SU-DHL-6 (cell line): ENCODE data around the gene PSME2.

Source experiments
- H2AFZ ChIP-seq: fragments of 200-600 bp; sonication (generic); 2 replicates; pipeline ENCODE4 v1.6.1; 2014; ENCODE audit warnings: low read depth, mild to moderate bottlenecking, moderate library complexity, mixed read lengths, antibody characterized with exemption, low read length; ENCODE audit not compliant: severe bottlenecking
- H3F3A ChIP-seq: fragments of 200-600 bp; shearing (Covaris generic); 2 replicates; pipeline ENCODE4 v1.6.0; 2016; ENCODE audit warnings: antibody characterized with exemption, mild to moderate bottlenecking; ENCODE audit not compliant: insufficient read depth
- H3K27ac ChIP-seq: fragments of 200-600 bp; sonication (generic); 2 replicates; pipeline ENCODE4 v1.5.1; 2016; ENCODE audit warnings: low read depth, mild to moderate bottlenecking, low read length, moderate library complexity, mixed read lengths
- H3K27me3 ChIP-seq: fragments of 200-600 bp; sonication (generic), shearing (Covaris generic); 2 replicates; pipeline ENCODE4 v1.6.0; 2014; ENCODE audit warnings: mild to moderate bottlenecking, low read length
- H3K36me3 ChIP-seq: fragments of 200-600 bp; sonication (generic); 2 replicates; pipeline ENCODE4 v1.6.1; 2014; ENCODE audit warnings: mild to moderate bottlenecking, low read length, mixed read lengths
- H3K4me2 ChIP-seq: fragments of 300-600, 200-600 bp; shearing (Covaris generic), sonication (generic); 2 replicates; pipeline ENCODE4 v1.6.0; 2014; ENCODE audit warnings: low read length, low read depth, mild to moderate bottlenecking; ENCODE audit not compliant: poor library complexity, severe bottlenecking
- H3K4me3 ChIP-seq: fragments of 200-600 bp; sonication (generic); 2 replicates; pipeline ENCODE4 v1.5.1; 2014; ENCODE audit warnings: antibody characterized with exemption, low read length, mild to moderate bottlenecking, mixed read lengths; ENCODE audit not compliant: insufficient read depth, poor library complexity, severe bottlenecking
- H3K79me2 ChIP-seq: fragments of 200-600 bp; sonication (generic); 2 replicates; pipeline ENCODE4 v1.6.1; 2014; ENCODE audit warnings: mild to moderate bottlenecking, low read length, moderate library complexity; ENCODE audit not compliant: insufficient read depth
- H3K9ac ChIP-seq: fragments of 200-600 bp; sonication (generic); 2 replicates; pipeline ENCODE4 v1.7.0; 2014; ENCODE audit warnings: mild to moderate bottlenecking, low read length
- H3K9me2 ChIP-seq: fragments of 200-600 bp; sonication (generic); replicated peaks from 2 replicates; pipeline ENCODE4 v1.6.1; 2014; ENCODE audit warnings: low read length; ENCODE audit not compliant: insufficient read depth
- H3K9me3 ChIP-seq: fragments of 200-600 bp; sonication (generic); 2 replicates; pipeline ENCODE4 v1.6.1; 2014; ENCODE audit warnings: low read length, mixed read lengths; ENCODE audit not compliant: insufficient read depth
- H4K20me1 ChIP-seq: fragments of 200-600 bp; sonication (generic); 2 replicates; pipeline ENCODE4 v1.6.1; 2014; ENCODE audit warnings: low read depth, mild to moderate bottlenecking, antibody characterized with exemption, low read length, moderate library complexity, mixed read lengths
- CTCF ChIP-seq: fragments of 200-600 bp; sonication (generic); IDR thresholded peaks from one replicate; pipeline ENCODE4 v1.5.1; 2017; ENCODE audit warnings: antibody characterized with exemption, mild to moderate bottlenecking, low read length, moderate library complexity; ENCODE audit not compliant: insufficient read depth, poor library complexity, severe bottlenecking
- EZH2phosphoT487 ChIP-seq: fragments of 200-600 bp; sonication (generic), shearing (Covaris generic); conservative IDR thresholded peaks from 2 replicates; pipeline ENCODE4 v1.6.1; 2018; ENCODE audit warnings: mild to moderate bottlenecking, antibody characterized with exemption, low read length, moderate library complexity, mixed read lengths

PSME2 gene

GRCh38 chr14:24151404-24152080, 5.1 kb upstream of the PSME2 start:
- H2AFZ ChIP-seq: no peak overlapping the region
- TF ChIP-seq CTCF (no peak), EZH2phosphoT487 (no peak)
- no peaks in the 10 kb centered on the region for H3K36me3 ChIP-seq
- H3F3A ChIP-seq: 0 out of 2 replicates have a peak, but pooled peaks cover 3% of the 10 kb centered on the region
- H3K79me2 ChIP-seq: peaks cover 14% of the 10 kb centered on the region
- H3K4me2 ChIP-seq: no peak overlapping the region
- no peak overlapping the region for H3K9ac ChIP-seq
- no peaks in the 10 kb centered on the region for H3K27me3 ChIP-seq
- no peaks in the 10 kb centered on the region for H3K9me2 ChIP-seq
- no peaks in the 10 kb centered on the region for H4K20me1 ChIP-seq
- H3K4me3 ChIP-seq: no peak overlapping the region
- H3K27ac ChIP-seq: no peak overlapping the region
- no peaks in the 10 kb centered on the region for H3K9me3 ChIP-seq

GRCh38 chr14:24150993-24151392, 4.6 kb upstream of the PSME2 start:
- Histone ChIP-seq H3K27me3 (no peaks in the 10 kb centered on the region), H3K27ac (no peak overlapping the region), H3K9ac (no peak overlapping the region), H3K36me3 (no peaks in the 10 kb centered on the region), H3K4me3 (no peak overlapping the region), H3F3A (0 out of 2 replicates have a peak, but pooled peaks cover 3% of the 10 kb centered on the region), H3K9me3 (no peaks in the 10 kb centered on the region), H4K20me1 (no peaks in the 10 kb centered on the region), H3K79me2 (peaks cover 18% of the 10 kb centered on the region), H3K4me2 (no peak overlapping the region), H2AFZ (no peak overlapping the region), H3K9me2 (no peaks in the 10 kb centered on the region)
- TF ChIP-seq CTCF (no peak), EZH2phosphoT487 (no peak)

- Histone ChIP-seq H3K27ac (no peak overlapping the region), H3K79me2 (peaks cover 22% of the 10 kb centered on the region), H3K9me3 (no peaks in the 10 kb centered on the region), H4K20me1 (no peaks in the 10 kb centered on the region), H3K4me3 (no peak overlapping the region), H3F3A (0 out of 2 replicates have a peak, but pooled peaks cover 3% of the 10 kb centered on the region), H3K4me2 (no peak overlapping the region), H2AFZ (no peak overlapping the region), H3K9me2 (no peaks in the 10 kb centered on the region), H3K27me3 (no peaks in the 10 kb centered on the region), H3K36me3 (no peaks in the 10 kb centered on the region), H3K9ac (no peak overlapping the region)
- TF ChIP-seq EZH2phosphoT487 (no peak), CTCF (no peak)
Observed at GRCh38 chr14:24150567-24150966, 4.2 kb upstream of the PSME2 start.
